HG03045 (cell line): ENCODE data around the gene CDC42SE1.

Experiments used
- ATAC-seq: cut with Tn5 transposase; IDR thresholded peaks from one replicate; pipeline ENCODE4 v1.9.1; 2021; ENCODE audit warnings: mild to moderate bottlenecking, moderate library complexity; ENCODE audit not compliant: unreplicated experiment

CDC42SE1 gene

GRCh38 chr1:151054971-151055547 is 4.4 kb downstream of the CDC42SE1 start:
- ATAC-seq = no peak

GRCh38 chr1:151051356-151052009 is 7.9 kb downstream of the CDC42SE1 start:
- ATAC-seq = no peak

- no peak for ATAC-seq
Measured at GRCh38 chr1:151050051-151050688, 9.3 kb downstream of the CDC42SE1 start.

DNA sequence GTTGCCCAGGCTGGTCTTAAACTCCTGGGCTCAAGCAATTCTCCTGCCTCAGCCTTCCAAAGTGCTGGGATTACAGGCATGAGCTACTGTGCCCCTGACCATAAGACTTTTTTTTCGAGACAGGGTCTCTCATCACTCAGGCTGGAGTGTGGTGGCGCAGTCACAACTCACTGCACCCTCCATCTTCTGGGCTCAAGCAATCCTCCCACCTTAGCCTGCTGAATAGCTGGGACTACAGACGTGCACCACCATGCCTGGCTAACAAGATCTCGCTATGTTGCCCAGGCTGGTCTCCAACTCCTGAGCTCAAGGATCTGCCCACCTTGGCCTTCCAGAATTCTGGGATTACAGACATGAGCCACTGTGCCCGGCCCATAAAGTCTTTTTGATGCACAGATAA is 10.0 kb downstream of the CDC42SE1 start:
- no peak for ATAC-seq

DNA sequence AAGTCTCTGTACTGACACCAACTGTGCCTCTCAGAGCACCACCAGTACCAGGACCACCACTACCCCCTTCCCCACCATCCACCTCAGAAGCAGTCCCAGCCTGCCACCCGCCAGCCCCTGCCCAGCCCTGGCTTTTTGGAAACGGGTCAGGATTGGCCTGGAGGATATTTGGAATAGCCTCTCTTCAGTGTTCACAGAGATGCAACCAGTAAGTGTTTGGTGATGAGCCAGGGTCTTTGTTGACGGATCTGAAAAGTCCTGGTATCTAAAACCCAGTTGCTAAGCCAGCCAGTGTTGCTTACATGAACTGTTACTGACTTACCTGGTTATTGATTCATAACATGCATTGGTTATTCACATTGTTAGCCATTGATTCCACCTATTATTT is 10.8 kb downstream of the CDC42SE1 start:
- no peak for ATAC-seq

GRCh38 chr1:151047925-151048644 is 11.3 kb downstream of the CDC42SE1 start:
- peak; percentile 46 for ATAC-seq

DNA sequence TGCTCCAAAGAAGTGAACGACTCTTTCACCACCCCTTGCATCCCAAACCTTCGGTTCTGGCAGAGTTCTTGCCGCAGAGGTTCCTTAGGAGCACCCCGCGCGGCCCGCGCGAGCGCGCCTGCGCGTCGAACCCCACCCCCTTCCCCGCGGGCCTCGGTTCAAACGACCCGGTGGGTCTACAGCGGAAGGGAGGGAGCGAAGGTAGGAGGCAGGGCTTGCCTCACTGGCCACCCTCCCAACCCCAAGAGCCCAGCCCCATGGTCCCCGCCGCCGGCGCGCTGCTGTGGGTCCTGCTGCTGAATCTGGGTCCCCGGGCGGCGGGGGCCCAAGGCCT is 11.9 kb downstream of the CDC42SE1 start, which contains the start of gene C1orf56:
Gene C1orf56, plus strand, starts transcription at position 161 of the 334 bp plus-strand sequence. Its CDS starts 97 bp downstream, at position 258.
- ATAC-seq = peak; percentile 51

GRCh38 chr1:151043163-151043562 is 16.3 kb downstream of the CDC42SE1 start:
- ATAC-seq = no peak

DNA sequence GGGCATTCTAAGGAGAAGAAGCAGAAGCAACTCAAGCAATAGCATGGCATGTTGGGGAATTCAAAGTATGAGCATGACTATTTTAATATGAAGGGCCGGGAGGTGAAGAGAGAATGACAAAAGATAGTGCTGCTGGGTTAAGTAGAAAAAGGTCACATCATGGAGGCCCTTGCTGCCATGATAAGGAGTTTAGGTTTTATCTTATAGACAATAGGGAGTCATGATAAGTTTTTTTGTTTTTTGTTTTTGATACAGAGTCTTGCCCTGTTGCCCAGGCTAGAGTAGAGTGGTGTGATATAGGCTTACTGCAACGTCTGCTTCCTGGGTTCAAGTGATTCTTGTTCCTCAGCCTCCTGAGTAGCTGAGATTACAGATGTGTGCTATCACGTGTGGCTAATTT is 19.9 kb downstream of the CDC42SE1 start:
- ATAC-seq = no peak

DNA sequence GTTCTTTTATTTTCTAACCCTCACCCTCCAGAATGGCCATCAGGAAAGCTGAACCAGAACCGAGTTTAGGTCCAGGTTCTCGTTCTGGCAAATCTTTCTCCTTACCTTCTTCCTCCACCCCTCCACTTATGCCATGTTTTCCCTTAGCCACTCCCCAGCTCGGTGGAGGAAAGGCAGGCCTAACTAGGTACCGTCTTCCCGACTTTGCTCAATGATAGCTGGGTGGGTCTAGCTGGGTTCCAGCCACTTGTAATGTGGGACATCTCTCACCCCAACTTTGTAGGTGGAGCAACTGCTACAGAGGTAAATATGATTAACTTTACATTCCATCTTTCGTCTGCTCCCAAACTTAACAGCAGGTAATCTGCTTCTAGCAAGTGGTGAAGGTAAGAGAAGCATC is 22.4 kb downstream of the CDC42SE1 start:
- no peak for ATAC-seq

- no peak for ATAC-seq
Measured at GRCh38 chr1:151036356-151036755, 23.1 kb downstream of the CDC42SE1 start, which contains the start of gene BNIPL. BNIPL (plus strand) TSS chr1:151036586; CDS start chr1:151036726, 140 bp downstream.

GRCh38 chr1:151035167-151035566 is 24.3 kb downstream of the CDC42SE1 start:
- no peak for ATAC-seq

DNA sequence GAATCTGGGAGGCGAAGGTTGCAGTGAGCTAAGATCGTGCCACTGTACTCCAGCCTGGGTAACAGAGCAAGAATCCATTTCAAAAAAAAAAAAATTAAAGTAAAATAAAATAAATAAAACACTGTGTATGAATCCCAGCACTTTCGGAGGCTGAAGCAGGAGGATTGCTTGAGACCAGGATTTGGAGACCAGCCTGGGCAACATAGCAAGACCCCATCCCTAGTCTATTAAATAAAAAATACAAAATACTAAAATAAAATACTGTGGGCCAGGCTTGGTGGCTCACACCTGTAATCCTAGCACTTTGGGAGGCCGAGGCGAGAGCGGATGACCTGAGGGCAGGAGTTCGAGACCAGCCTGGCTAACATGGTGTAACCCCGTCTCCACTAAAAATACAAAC is 27.3 kb downstream of the CDC42SE1 start:
- no peak for ATAC-seq

DNA sequence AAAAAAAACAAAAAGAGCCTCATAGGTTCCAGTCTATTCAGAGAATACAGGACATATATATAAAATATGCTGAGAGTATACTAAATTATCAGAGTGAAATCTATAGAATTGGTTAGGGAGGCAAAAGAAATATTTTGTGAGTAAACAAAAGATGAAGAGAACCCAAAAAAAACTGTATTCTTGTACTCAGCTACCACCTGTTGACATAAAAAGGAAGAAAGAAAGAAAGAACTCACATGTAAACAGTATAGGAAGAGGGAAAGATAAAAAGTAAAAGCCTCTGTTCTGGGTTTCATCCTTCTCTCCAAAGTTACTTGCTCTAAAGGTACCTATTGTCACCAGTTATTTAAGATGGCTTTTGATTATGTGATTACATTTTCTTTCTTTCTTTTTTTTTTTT is 33.0 kb downstream of the CDC42SE1 start:
- ATAC-seq = no peak

DNA sequence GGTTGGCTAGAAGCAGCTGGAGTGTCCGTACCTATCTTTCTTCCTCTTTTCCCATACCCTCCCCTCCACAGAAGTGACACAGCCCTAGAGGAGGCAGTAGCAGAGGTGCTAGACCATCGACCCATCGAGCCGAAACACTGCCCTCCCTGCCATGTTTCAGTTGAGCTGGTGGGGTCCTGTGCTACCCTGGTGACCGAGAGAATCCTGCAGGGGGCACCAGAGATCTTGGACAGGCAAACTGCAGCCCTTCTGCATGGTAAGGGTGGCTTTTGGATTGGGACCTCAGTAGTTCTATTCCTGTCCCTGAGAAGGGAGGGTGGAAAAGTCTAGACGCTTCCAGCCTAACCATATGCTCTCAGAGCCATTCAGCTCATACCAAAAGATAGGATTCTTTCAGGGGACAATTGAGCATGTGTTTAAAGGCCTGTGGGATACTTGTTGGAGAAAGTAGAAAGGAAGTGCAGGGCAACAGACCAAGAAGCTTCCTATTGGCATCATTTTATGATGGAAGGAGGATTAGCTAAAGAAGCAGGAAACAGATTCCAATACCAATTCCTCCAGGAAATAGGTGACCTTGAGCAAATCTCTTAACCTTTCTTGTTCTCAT is 34.8 kb downstream of the CDC42SE1 start:
- no peak for ATAC-seq

GRCh38 chr1:151013518-151013917 is 45.9 kb downstream of the CDC42SE1 start:
- no peak for ATAC-seq

- no peak for ATAC-seq
Measured at GRCh38 chr1:151012684-151013471, 46.5 kb downstream of the CDC42SE1 start.

- no peak for ATAC-seq
Measured at GRCh38 chr1:151011154-151011850, 48.1 kb downstream of the CDC42SE1 start.

DNA sequence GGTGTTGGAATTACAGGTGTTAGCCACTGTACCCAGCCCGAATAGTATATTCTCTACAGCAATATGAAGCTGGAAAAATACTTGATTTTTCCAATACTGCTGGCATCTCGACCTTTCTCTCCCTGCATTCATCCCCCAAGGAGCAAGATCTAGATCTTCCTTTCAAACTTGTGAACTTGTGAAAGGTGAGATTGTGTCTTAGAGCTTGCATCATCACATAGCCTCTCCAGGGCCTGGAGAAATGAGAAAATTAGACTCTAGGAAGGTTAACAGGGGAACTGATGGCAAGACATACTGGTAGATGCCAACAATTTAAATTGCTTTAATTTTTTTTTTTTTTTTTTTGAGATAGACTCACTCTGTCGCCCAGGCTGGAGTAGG is 49.1 kb downstream of the CDC42SE1 start:
- ATAC-seq = no peak
